ENCODE data around the gene HIRA. TPM values are rescaled to one million over a fixed set of nuclear protein-coding genes. Genes with fewer than 3 reads are reported as not detected.

Gene HIRA
- total and polyA plus RNA-seq, 9 of the 15 experiments (the other 6 are each of a cell fraction or from before 2014, with no cell fraction given), result 0.96 to 132 (median 58.4) TPM

- TF ChIP-seq RCOR1 (IDR thresholded peaks at IDR 0.05; ENCODE audit: borderline replicate concordance in 1 of 2, low read depth in 2 of 2, low read length in 2 of 2), result no peak
- TF ChIP-seq MAX (CRISPR knock-in tag; IDR thresholded peaks at IDR 0.05), result no peak
- no peak for TF ChIP-seq RBBP5 (IDR thresholded peaks at IDR 0.05; ENCODE audit: borderline replicate concordance, insufficient read depth, low read length, poor library complexity, severe bottlenecking)
- no peak for TF ChIP-seq KDM1A (IDR thresholded peaks at IDR 0.05)
- TF ChIP-seq HNRNPK (IDR thresholded peaks at IDR 0.05; ENCODE audit: low read depth, low read length, poor library complexity, severe bottlenecking), result no peak
- no peak for TF ChIP-seq ZNF644 (tag; IDR thresholded peaks at IDR 0.05; ENCODE audit: low read depth)
- TF ChIP-seq CEBPZ (IDR thresholded peaks at IDR 0.05; ENCODE audit: borderline replicate concordance, low read depth, low read length), result no peak
- peak; percentile 56 for TF ChIP-seq KAT2B (IDR thresholded peaks at IDR 0.05; ENCODE audit: low read depth, low read length)
- TF ChIP-seq POLR2H (tag; IDR thresholded peaks at IDR 0.05; ENCODE audit: low read depth), result 0 out of 2 replicates have a peak, but pooled peaks have one; percentile 56
- TF ChIP-seq IRF9 (tag; IDR thresholded peaks at IDR 0.05), result no peak
- TF ChIP-seq KLF10 (CRISPR knock-in tag; IDR thresholded peaks at IDR 0.05), result peak; percentile 66; the same call in 1 of the 2 replicates
- TF ChIP-seq ZNF282 (CRISPR knock-in tag; IDR thresholded peaks at IDR 0.05), result no peak
- TF ChIP-seq GTF2E2 (tag; IDR thresholded peaks at IDR 0.05), result no peak
Observed at GRCh38 chr22:19344420-19344819, 87.1 kb downstream of the HIRA start (continued).
